Measurements from ENCODE around the gene SLC9A4.

DNA sequence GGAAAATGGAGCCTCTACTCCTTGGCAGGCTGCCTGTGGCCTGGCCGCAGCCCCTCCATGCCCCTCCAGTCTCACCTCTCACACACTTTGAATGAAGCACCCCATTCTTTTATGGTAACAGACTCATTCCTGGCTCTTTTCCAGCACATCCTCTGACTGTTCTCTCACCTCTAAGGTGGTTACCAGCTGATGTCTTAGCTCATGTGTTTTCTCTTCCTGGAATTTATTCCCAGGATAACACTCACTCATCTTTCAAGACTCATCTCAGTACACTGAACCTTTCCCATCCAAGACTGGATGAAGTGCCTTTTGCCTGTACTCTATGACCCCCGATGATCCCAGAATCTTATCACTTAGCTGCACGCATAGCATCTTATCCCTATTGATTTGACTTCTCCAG, 50.6 kb downstream of the SLC9A4 start:
- TF ChIP-seq, protein P1, sequence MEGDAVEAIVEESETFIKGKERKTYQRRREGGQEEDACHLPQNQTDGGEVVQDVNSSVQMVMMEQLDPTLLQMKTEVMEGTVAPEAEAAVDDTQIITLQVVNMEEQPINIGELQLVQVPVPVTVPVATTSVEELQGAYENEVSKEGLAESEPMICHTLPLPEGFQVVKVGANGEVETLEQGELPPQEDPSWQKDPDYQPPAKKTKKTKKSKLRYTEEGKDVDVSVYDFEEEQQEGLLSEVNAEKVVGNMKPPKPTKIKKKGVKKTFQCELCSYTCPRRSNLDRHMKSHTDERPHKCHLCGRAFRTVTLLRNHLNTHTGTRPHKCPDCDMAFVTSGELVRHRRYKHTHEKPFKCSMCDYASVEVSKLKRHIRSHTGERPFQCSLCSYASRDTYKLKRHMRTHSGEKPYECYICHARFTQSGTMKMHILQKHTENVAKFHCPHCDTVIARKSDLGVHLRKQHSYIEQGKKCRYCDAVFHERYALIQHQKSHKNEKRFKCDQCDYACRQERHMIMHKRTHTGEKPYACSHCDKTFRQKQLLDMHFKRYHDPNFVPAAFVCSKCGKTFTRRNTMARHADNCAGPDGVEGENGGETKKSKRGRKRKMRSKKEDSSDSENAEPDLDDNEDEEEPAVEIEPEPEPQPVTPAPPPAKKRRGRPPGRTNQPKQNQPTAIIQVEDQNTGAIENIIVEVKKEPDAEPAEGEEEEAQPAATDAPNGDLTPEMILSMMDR (IDR thresholded peaks at IDR 0.05): no peak
- TF ChIP-seq EZH2 (IDR thresholded peaks at IDR 0.05; ENCODE audit: borderline replicate concordance, insufficient read depth, low read depth, low read length, poor library complexity, severe bottlenecking): no peak

All from B cell (primary cell).